Stimulated activated CD8-positive, alpha-beta memory T cell treated with anti-CD3 and anti-CD28 coated beads, Interleukin-7, amount 100 ng/mL, for 48 hours (primary cell): ENCODE data around the gene BLOC1S3.

Experiments
- DNase-seq, 2 donors: peaks; one replicate each; pipeline ENCODE4 v3.0.0-alpha.2; 2020; ENCODE audit warnings: low read depth in 1 of 2; ENCODE audit errors: extremely low read depth in 1 of 2

BLOC1S3 gene

GRCh38 chr19:45160870-45161737 is 17.5 kb upstream of the BLOC1S3 start, which contains the start of gene NKPD1:
Gene NKPD1, minus strand, starts transcription at chr19:45160982. Its CDS starts 832 bp downstream, at chr19:45160150.
- no peak for DNase-seq

- no peak for DNase-seq
Observed at GRCh38 chr19:45161738-45162607, 16.6 kb upstream of the BLOC1S3 start.

- no peak for DNase-seq
Observed at GRCh38 chr19:45162608-45163143, 15.9 kb upstream of the BLOC1S3 start.

GRCh38 chr19:45163156-45163555 is 15.4 kb upstream of the BLOC1S3 start:
- DNase-seq, result no peak

GRCh38 chr19:45163751-45164460 is 14.7 kb upstream of the BLOC1S3 start:
- no peak for DNase-seq

GRCh38 chr19:45164577-45165335 is 13.8 kb upstream of the BLOC1S3 start:
- DNase-seq, result peak in 1 of 2 donors; percentile 71

- no peak for DNase-seq
Observed at GRCh38 chr19:45166723-45167252, 11.8 kb upstream of the BLOC1S3 start.

- DNase-seq, result no peak
Observed at GRCh38 chr19:45168767-45169351, 9.7 kb upstream of the BLOC1S3 start.

GRCh38 chr19:45169602-45170001 is 9.0 kb upstream of the BLOC1S3 start:
- DNase-seq, result no peak

- no peak for DNase-seq
Observed at GRCh38 chr19:45170146-45171106, 8.2 kb upstream of the BLOC1S3 start.

GRCh38 chr19:45171211-45171623 is 7.4 kb upstream of the BLOC1S3 start:
- DNase-seq, result no peak

GRCh38 chr19:45172173-45172572 is 6.4 kb upstream of the BLOC1S3 start:
- DNase-seq, result no peak

- DNase-seq, result no peak
Observed at GRCh38 chr19:45172611-45173208, 5.9 kb upstream of the BLOC1S3 start.

GRCh38 chr19:45173816-45174215 is 4.8 kb upstream of the BLOC1S3 start:
- DNase-seq, result no peak

GRCh38 chr19:45175515-45176345 is 2.9 kb upstream of the BLOC1S3 start:
- no peak for DNase-seq

GRCh38 chr19:45177817-45178261 is 745 bp upstream of the BLOC1S3 start, which contains the start of gene TRAPPC6A:
Gene TRAPPC6A, minus strand, starts transcription at chr19:45178237. Its CDS starts 19 bp downstream, at chr19:45178218.
- no peak for DNase-seq
